Smooth muscle cell (in vitro differentiated cells): Measurements from ENCODE around the gene DIDO1. TPM values are rescaled to one million over a fixed set of nuclear protein-coding genes. Genes with fewer than 3 reads are reported as not detected.

Source experiments
- DNase-seq: peaks from one replicate; lab custom pipeline; 2025; ENCODE audit not compliant: unreplicated experiment; lab: John Stamatoyannopoulos, UW
- H2AFZ ChIP-seq: fragments of 200-600 bp; sonication (generic); 2 replicates; pipeline ENCODE4 v1.6.0; 2016; ENCODE audit warnings: antibody characterized with exemption, low read depth, mild to moderate bottlenecking
- H3F3A ChIP-seq: fragments of 200-600 bp; sonication (generic); 2 replicates; pipeline ENCODE4 v1.6.0; 2017; ENCODE audit warnings: antibody characterized with exemption, low read depth
- H3K27ac ChIP-seq: fragments of 200-600 bp; sonication (generic); 2 replicates; pipeline ENCODE4 v1.5.1; 2016; ENCODE audit warnings: low read depth, mild to moderate bottlenecking
- H3K27me3 ChIP-seq: fragments of 200-600 bp; sonication (generic); 2 replicates; pipeline ENCODE4 v1.6.1; 2016; ENCODE audit warnings: low read depth, mild to moderate bottlenecking
- H3K36me3 ChIP-seq: fragments of 200-600 bp; sonication (generic); 2 replicates; pipeline ENCODE4 v1.5.1; 2016; ENCODE audit warnings: low read depth
- H3K4me1 ChIP-seq: fragments of 200-600 bp; sonication (generic); 2 replicates; pipeline ENCODE4 v1.5.1; 2016; ENCODE audit warnings: low read depth
- H3K4me2 ChIP-seq: fragments of 200-600 bp; sonication (generic); 2 replicates; pipeline ENCODE4 v1.6.0; 2016; ENCODE audit warnings: mild to moderate bottlenecking
- H3K4me3 ChIP-seq: fragments of 200-600 bp; sonication (generic); 2 replicates; pipeline ENCODE4 v1.5.1; 2016; ENCODE audit warnings: mild to moderate bottlenecking
- H3K79me2 ChIP-seq: fragments of 200-600 bp; sonication (generic); 2 replicates; pipeline ENCODE4 v1.6.0; 2016; ENCODE audit warnings: low read depth, mild to moderate bottlenecking
- H3K9ac ChIP-seq: fragments of 200-600 bp; sonication (generic); 2 replicates; pipeline ENCODE4 v1.6.0; 2016; ENCODE audit warnings: low read depth
- H3K9me3 ChIP-seq: fragments of 200-600 bp; sonication (generic); replicated peaks from 2 replicates; pipeline ENCODE4 v1.5.1; 2016; ENCODE audit warnings: low read depth
- H4K20me1 ChIP-seq: fragments of 200-600 bp; sonication (generic); 2 replicates; pipeline ENCODE4 v1.6.0; 2016; ENCODE audit warnings: low read depth
- CTCF ChIP-seq: fragments of 200-600 bp; sonication (generic); IDR thresholded peaks from 2 replicates; pipeline ENCODE4 v1.5.1; 2017; ENCODE audit warnings: borderline replicate concordance, mild to moderate bottlenecking, antibody characterized with exemption; ENCODE audit not compliant: insufficient read depth, poor library complexity, severe bottlenecking
- WGBS: methylation state at CpG from one replicate; pipeline ENCODE4 v1.1.7; 2016; ENCODE audit warnings: low lambda C conversion rate; 5-methylcytosine and 5-hydroxymethylcytosine counted together
- polyA plus RNA-seq: library from polyadenylated mRNA; unstranded; fragments of >200 nt; fragmentation: Nextera tagmentation; extraction: Ambion mirVana; gene quantifications from 2 replicates; pipeline ENCODE4 v1.2.1, GENCODE V29; 2016
- total RNA-seq: library from RNA; depleted of rRNA; stranded (reverse); fragments of >200 nt; gene quantifications from 2 replicates; pipeline ENCODE4 v1.2.3, GENCODE V29; 2014

The DIDO1 gene
- total and polyA plus RNA-seq, 2 experiments from 2014 or later: 16.0 to 25.8 TPM

- H3K79me2 ChIP-seq: no peaks in the 10 kb centered on the region
- no peak overlapping the region for H3K27ac ChIP-seq
- H4K20me1 ChIP-seq: peaks cover 6% of the 10 kb centered on the region
- no peaks in the 10 kb centered on the region for H3K27me3 ChIP-seq
- H3K4me3 ChIP-seq: no peak overlapping the region
- H2AFZ ChIP-seq: no peak overlapping the region
- TF ChIP-seq CTCF: no peak
- H3F3A ChIP-seq: peaks cover 9% of the 10 kb centered on the region
- no peak for DNase-seq
- no peaks in the 10 kb centered on the region for H3K9me3 ChIP-seq
- no peaks in the 10 kb centered on the region for H3K36me3 ChIP-seq
- 94% methylated on average over 23 of the region's 23 CpGs for WGBS
- H3K4me1 ChIP-seq: no peaks in the 10 kb centered on the region
- H3K9ac ChIP-seq: no peak overlapping the region
- H3K4me2 ChIP-seq: no peak overlapping the region
These were observed 40.2 kb downstream of the DIDO1 start for GRCh38 chr20:62885896-62886708.

- WGBS: 92% methylated on average over 20 of the region's 20 CpGs
- no peak for TF ChIP-seq CTCF
These were observed 41.0 kb downstream of the DIDO1 start for GRCh38 chr20:62885046-62885895.

GRCh38 chr20:62884556-62884955, 41.7 kb downstream of the DIDO1 start:
- H3K9ac ChIP-seq: no peak overlapping the region
- peaks cover 9% of the 10 kb centered on the region for H3F3A ChIP-seq
- H3K79me2 ChIP-seq: no peaks in the 10 kb centered on the region
- no peaks in the 10 kb centered on the region for H3K27me3 ChIP-seq
- H3K27ac ChIP-seq: no peak overlapping the region
- no peak overlapping the region for H2AFZ ChIP-seq
- H3K4me2 ChIP-seq: no peak overlapping the region
- no peak for TF ChIP-seq CTCF
- H4K20me1 ChIP-seq: peaks cover 6% of the 10 kb centered on the region
- no peaks in the 10 kb centered on the region for H3K9me3 ChIP-seq
- H3K36me3 ChIP-seq: no peaks in the 10 kb centered on the region
- DNase-seq: no peak
- 92% methylated on average over 8 of the region's 8 CpGs for WGBS
- H3K4me3 ChIP-seq: no peak overlapping the region
- no peaks in the 10 kb centered on the region for H3K4me1 ChIP-seq

More at GRCh38 chr20:62885046-62885895, 41.0 kb downstream of the DIDO1 start:
- H3K79me2 ChIP-seq: no peaks in the 10 kb centered on the region
- H3K36me3 ChIP-seq: no peaks in the 10 kb centered on the region
- no peak overlapping the region for H2AFZ ChIP-seq
- no peaks in the 10 kb centered on the region for H3K27me3 ChIP-seq
- H3K4me2 ChIP-seq: no peak overlapping the region
- no peak for DNase-seq
- no peak overlapping the region for H3K27ac ChIP-seq
- H3K4me1 ChIP-seq: no peaks in the 10 kb centered on the region
- no peaks in the 10 kb centered on the region for H3K9me3 ChIP-seq
- H3K9ac ChIP-seq: no peak overlapping the region
- H4K20me1 ChIP-seq: peaks cover 6% of the 10 kb centered on the region
- no peak overlapping the region for H3K4me3 ChIP-seq
- peaks cover 9% of the 10 kb centered on the region for H3F3A ChIP-seq
